ENCODE measurements around the gene TOLLIP. TPM values are rescaled to one million over a fixed set of nuclear protein-coding genes. Genes with fewer than 3 reads are reported as not detected.

Gene TOLLIP
- total and polyA plus RNA-seq, 8 donors: 14.9 to 119 (median 35.8) TPM

DNA sequence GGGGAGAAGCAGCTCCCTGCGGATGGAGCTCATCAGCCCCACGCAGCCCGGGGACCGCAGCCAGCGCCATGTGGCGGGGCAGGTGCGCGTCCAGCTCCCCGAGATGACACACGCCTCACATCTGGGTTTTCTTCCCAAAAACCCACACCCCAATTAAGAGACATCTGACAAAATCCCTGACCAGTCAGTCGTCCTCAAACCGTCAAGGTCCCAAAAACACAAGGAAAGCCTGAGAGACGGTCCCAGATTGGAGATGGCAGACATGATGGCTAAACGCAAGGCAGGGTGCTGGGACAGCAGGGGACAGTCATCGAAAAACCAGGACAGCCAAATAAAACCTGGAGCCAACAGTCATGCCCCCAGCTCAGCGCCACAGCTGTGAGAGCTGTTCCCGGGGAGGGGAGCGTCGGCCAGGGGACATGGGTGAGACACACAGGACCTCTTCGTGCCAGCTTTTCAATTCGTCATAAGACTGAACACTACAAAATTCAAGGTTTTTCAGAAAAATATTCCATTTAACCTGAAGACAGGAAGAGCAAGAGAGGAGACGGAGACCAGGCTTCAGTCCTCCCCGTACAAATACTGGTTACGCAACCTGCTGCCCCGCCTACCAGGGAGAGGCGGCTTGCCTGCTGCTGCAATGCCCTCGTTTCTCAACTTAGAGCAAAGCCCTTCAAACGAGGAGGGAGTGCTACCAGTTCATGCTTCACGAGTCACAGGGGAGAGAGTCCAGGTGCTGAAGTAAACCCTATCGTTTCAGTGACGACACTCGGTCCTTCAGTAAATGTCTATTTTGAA, 10.5 kb downstream of the TOLLIP start:
- Histone ChIP-seq H3K27ac (peak overlapping the region; percentile 25 to 96 (median 51)), H3K36me3 (peaks cover 9 to 30% (median 26%) of the 10 kb centered on the region in 4 donors), H3K4me3 (no peak overlapping the region), H3K9me3 (no peaks in the 10 kb centered on the region), H3K4me1 (peaks cover 56 to 72% (median 66%) of the 10 kb centered on the region in 4 donors), H3K27me3 (no peaks in the 10 kb centered on the region)
- intact Hi-C loops (cut with DNase I; ENCODE audit: low total_unique reads): loop anchor here (10.0 kb wide), 1 partner anchor 216 kb away; no protein-coding TSS in a partner anchor
- peak; percentile 78 to 92 (median 81) for TF ChIP-seq POLR2AphosphoS5 (IDR thresholded peaks at IDR 0.05)
- TF ChIP-seq POLR2A (IDR thresholded peaks at IDR 0.05): no peak
- DNase-seq: peak; percentile 85 to 92
- 55 to 67% (median 62%) methylated on average over 26 to 32 of the region's 32 CpGs for WGBS, 5 donors

DNA sequence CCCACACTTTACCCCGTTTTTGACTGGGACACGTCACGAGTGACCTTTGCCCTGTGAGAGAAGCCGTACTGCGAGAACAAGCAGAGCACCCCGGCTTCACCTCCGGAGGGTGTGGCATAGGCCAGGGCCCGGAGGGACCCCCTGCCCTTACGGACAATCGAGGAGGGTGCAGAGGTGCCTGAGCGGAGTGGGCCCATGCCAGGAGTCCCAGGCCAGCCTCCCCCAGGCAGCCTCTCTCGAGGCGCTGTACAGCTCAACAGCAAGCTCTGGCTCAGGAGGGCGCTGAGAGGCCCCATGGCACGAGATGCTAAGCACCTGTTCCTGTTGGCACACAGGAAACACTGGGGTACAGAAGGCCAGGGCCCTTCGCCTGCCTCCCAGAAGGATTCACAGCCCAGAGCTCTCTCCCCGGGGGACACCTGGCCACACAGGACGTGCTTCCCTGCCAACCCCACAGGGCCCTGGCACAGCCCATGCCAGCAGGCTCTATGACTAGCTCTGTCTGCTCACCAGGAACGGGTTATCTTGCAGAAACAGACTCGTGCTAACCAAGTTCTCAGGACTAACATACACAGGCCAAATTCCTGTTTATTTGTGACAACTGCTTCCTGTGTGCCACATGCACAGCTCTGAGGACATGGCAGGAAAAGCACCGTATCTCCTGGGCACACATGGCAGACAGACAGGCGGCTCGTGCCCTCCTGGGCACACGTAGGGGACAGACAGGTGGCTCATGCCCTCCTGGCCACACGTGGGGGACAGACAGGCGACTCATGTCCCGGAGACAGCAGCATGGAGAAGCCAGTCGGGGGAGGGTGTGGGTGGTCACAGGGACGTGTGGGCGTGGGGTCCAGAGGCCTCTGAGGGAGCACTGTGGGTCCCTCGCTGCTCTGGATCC, 11.6 kb downstream of the TOLLIP start:
- Histone ChIP-seq H3K9me3 (no peaks in the 10 kb centered on the region), H3K27me3 (no peaks in the 10 kb centered on the region), H3K4me1 (peaks cover 45 to 64% (median 56%) of the 10 kb centered on the region in 4 donors), H3K27ac (peak overlapping the region; percentile 35 to 96 (median 51)), H3K4me3 (no peak overlapping the region), H3K36me3 (peaks cover 18 to 41% (median 37%) of the 10 kb centered on the region in 4 donors)
- WGBS, 5 donors: 40 to 57% (median 53%) methylated on average over 19 to 31 of the region's 31 CpGs
- intact Hi-C loops (cut with DNase I; ENCODE audit: low total_unique reads): loop anchor here (10.0 kb wide), 1 partner anchor 217 kb away; no protein-coding TSS in a partner anchor
- peak in 1 of 2 donors; percentile 72 for DNase-seq
- no peak for TF ChIP-seq EP300 (IDR thresholded peaks at IDR 0.05)
- TF ChIP-seq, protein P1, sequence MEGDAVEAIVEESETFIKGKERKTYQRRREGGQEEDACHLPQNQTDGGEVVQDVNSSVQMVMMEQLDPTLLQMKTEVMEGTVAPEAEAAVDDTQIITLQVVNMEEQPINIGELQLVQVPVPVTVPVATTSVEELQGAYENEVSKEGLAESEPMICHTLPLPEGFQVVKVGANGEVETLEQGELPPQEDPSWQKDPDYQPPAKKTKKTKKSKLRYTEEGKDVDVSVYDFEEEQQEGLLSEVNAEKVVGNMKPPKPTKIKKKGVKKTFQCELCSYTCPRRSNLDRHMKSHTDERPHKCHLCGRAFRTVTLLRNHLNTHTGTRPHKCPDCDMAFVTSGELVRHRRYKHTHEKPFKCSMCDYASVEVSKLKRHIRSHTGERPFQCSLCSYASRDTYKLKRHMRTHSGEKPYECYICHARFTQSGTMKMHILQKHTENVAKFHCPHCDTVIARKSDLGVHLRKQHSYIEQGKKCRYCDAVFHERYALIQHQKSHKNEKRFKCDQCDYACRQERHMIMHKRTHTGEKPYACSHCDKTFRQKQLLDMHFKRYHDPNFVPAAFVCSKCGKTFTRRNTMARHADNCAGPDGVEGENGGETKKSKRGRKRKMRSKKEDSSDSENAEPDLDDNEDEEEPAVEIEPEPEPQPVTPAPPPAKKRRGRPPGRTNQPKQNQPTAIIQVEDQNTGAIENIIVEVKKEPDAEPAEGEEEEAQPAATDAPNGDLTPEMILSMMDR (IDR thresholded peaks at IDR 0.05): peak in 1 of 7 experiments; percentile 8

DNA sequence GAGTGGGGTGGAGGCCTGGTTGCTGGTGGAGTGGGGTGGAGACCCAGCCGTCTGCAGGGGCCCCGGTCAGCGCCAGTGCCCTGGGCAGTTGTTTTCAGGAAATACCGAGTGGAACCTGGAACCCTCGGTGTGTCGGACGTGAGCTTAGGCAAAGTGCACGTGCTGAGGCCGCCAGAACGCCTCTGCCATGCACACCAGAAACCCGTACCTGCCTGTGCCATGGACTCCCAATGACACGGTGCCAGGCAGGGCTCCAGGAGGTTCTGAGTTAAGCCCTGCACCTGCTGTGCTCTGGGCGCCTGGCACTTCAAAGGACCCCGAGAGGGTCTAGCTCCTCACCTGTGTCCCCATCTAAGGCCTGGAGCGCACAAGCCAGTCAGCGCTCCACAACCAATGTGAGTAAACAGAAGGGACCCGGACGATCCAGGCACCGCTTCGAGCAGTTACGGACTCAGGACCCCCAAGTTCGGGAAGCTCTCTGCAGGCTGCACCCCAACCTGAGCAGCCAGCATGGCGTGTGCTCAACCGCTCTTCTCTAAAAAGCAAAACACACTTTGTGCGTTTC, 12.3 kb downstream of the TOLLIP start:
- DNase-seq: peak in 1 of 2 donors; percentile 69
- H3K4me1 ChIP-seq: peaks cover 38 to 57% (median 51%) of the 10 kb centered on the region in 4 donors
- intact Hi-C loops (cut with DNase I; ENCODE audit: low total_unique reads): loop anchor here (10.0 kb wide), 1 partner anchor 218 kb away; no protein-coding TSS in a partner anchor

DNA sequence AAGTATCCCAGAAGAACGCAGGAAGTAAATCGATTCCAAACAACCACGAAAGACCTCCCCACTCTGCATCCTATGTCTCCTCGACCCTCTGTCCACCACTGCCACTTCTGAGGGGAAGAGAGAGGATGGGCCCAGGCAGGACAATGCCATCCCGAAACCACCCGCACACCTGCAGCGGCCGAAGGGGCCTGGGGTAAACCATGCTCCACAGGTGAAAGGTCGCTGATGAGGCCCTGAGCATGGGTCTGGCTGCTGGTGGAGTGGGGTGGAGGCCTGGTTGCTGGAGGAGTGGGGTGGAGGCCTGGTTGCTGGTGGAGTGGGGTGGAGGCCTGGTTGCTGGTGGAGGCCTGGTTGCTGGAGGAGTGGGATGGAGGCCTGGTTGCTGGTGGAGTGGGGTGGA, 13.1 kb downstream of the TOLLIP start:
- 86 to 99% (median 95%) methylated on average over 9 of the region's 9 CpGs for WGBS, 5 donors
- intact Hi-C loops (cut with DNase I; ENCODE audit: low total_unique reads): loop anchor here (10.0 kb wide), 1 partner anchor 219 kb away; no protein-coding TSS in a partner anchor
- Histone ChIP-seq H3K4me1 (peaks cover 36 to 50% (median 44%) of the 10 kb centered on the region in 4 donors), H3K4me3 (no peak overlapping the region), H3K9me3 (no peaks in the 10 kb centered on the region), H3K27ac (no peak overlapping the region), H3K36me3 (peaks cover 27 to 55% (median 48%) of the 10 kb centered on the region in 4 donors), H3K27me3 (no peaks in the 10 kb centered on the region)
- no peak for DNase-seq
- TF ChIP-seq POLR2A (IDR thresholded peaks at IDR 0.05) (no peak), EP300 (IDR thresholded peaks at IDR 0.05) (no peak), POLR2AphosphoS5 (IDR thresholded peaks at IDR 0.05) (no peak)
- TF ChIP-seq, protein P1 (IDR thresholded peaks at IDR 0.05): no peak

More for the DNA sequence above, 12.3 kb downstream of the TOLLIP start:
- peak overlapping the region; percentile 10 to 96 (median 51) for H3K27ac ChIP-seq
- TF ChIP-seq, protein P1 (IDR thresholded peaks at IDR 0.05): no peak
- TF ChIP-seq EP300 (IDR thresholded peaks at IDR 0.05) (no peak), POLR2AphosphoS5 (IDR thresholded peaks at IDR 0.05) (no peak), POLR2A (IDR thresholded peaks at IDR 0.05) (no peak)
- 63 to 84% (median 76%) methylated on average over 10 to 25 of the region's 25 CpGs for WGBS, 5 donors
- no peak overlapping the region for H3K4me3 ChIP-seq
- no peaks in the 10 kb centered on the region for H3K9me3 ChIP-seq
- no peaks in the 10 kb centered on the region for H3K27me3 ChIP-seq
- H3K36me3 ChIP-seq: peaks cover 26 to 48% (median 44%) of the 10 kb centered on the region in 4 donors

All from stomach (tissue), 9 donors.